CD14-positive monocyte (primary cell): ENCODE measurements around the gene VRK3. TPM values are rescaled to one million over a fixed set of nuclear protein-coding genes. Genes with fewer than 3 reads are reported as not detected.

ENCODE experiments used
- DNase-seq, 3 donors: peaks; one replicate each; pipeline ENCODE4 v3.0.0-alpha.2; 2011 to 2022
- H2AFZ ChIP-seq: 2 replicates; pipeline ENCODE4 v1.6.0; 2012; ENCODE audit warnings: mild to moderate bottlenecking, low read depth, low read length, inconsistent platforms; ENCODE audit not compliant: insufficient read depth, poor library complexity, severe bottlenecking
- H3K27ac ChIP-seq, 2 donors: 1 replicate in 1 of 2; 2 replicates in 1 of 2; pipeline ENCODE4 v1.5.1; 2012 to 2013; ENCODE audit warnings: low read length in 2 of 2, control low read depth in 1 of 2, inconsistent platforms in 1 of 2, low read depth in 1 of 2, mild to moderate bottlenecking in 1 of 2
- H3K27me3 ChIP-seq, 2 donors: one replicate each; pipeline versions ENCODE4 v1.6.0 to v1.6.1; 2011 to 2013; ENCODE audit warnings: low read length in 2 of 2; ENCODE audit not compliant: control insufficient read depth in 2 of 2, insufficient read depth in 2 of 2
- H3K36me3 ChIP-seq, 2 donors: replicated peaks in 1 of 2; 1 replicate in 1 of 2; 2 replicates in 1 of 2; pipeline versions ENCODE4 v1.5.1 to v1.6.1; 2012 to 2013; ENCODE audit warnings: low read length in 2 of 2, control low read depth in 1 of 2, inconsistent platforms in 1 of 2, mild to moderate bottlenecking in 1 of 2; ENCODE audit not compliant: insufficient read depth in 2 of 2, control insufficient read depth in 1 of 2
- H3K4me1 ChIP-seq, 2 donors: 1 replicate in 1 of 2; 2 replicates in 1 of 2; pipeline versions ENCODE4 v1.5.1 to v1.6.1; 2012 to 2013; ENCODE audit warnings: low read length in 2 of 2, control low read depth in 1 of 2, inconsistent platforms in 1 of 2, mild to moderate bottlenecking in 1 of 2, moderate library complexity in 1 of 2; ENCODE audit not compliant: insufficient read depth in 2 of 2, control insufficient read depth in 1 of 2
- H3K4me2 ChIP-seq: replicated peaks from 2 replicates; pipeline ENCODE3; 2012; ENCODE audit warnings: low read length, moderate library complexity, mild to moderate bottlenecking; ENCODE audit not compliant: poor library complexity, severe bottlenecking; ENCODE audit errors: extremely low read depth
- H3K4me3 ChIP-seq, 3 experiments: fragments of 200-600 bp in 1 of 3; sonication (generic) in 1 of 3; replicated peaks in 1 of 3; 1 replicate in 2 of 3; 2 replicates in 1 of 3; pipeline ENCODE4 v1.5.1; 2011 to 2013; ENCODE audit warnings: low read length in 3 of 3, mild to moderate bottlenecking in 3 of 3, control low read depth in 2 of 3, low read depth in 2 of 3, inconsistent platforms in 1 of 3, moderate library complexity in 1 of 3
- H3K79me2 ChIP-seq: 2 replicates; pipeline ENCODE4 v1.6.0; 2012; ENCODE audit warnings: mild to moderate bottlenecking, control low read depth, inconsistent platforms, low read length, moderate library complexity; ENCODE audit not compliant: insufficient read depth
- H3K9ac ChIP-seq: 2 replicates; pipeline ENCODE4 v1.6.0; 2017; ENCODE audit warnings: low read length, mild to moderate bottlenecking; ENCODE audit not compliant: insufficient read depth, poor library complexity, severe bottlenecking
- H3K9me3 ChIP-seq, 2 donors: replicated peaks in 1 of 2; 1 replicate in 1 of 2; 2 replicates in 1 of 2; pipeline versions ENCODE4 v1.5.1 to v1.6.1; 2012 to 2013; ENCODE audit warnings: low read length in 2 of 2, control low read depth in 1 of 2; ENCODE audit not compliant: control insufficient read depth in 1 of 2, insufficient read depth in 1 of 2
- H4K20me1 ChIP-seq: 2 replicates; pipeline ENCODE4 v1.6.0; 2012; ENCODE audit warnings: mild to moderate bottlenecking, low read length, control low read depth, moderate library complexity; ENCODE audit not compliant: insufficient read depth
- H3K27ac Mint-ChIP-seq, 7 donors: one replicate each; pipeline ENCODE4 v1.8.0; 2020; ENCODE audit warnings: mild to moderate bottlenecking in 7 of 7, mixed read lengths in 7 of 7, moderate library complexity in 6 of 7, inconsistent platforms in 2 of 7
- H3K27me3 Mint-ChIP-seq, 3 donors: one replicate each; pipeline ENCODE4 v1.8.0; 2021 to 2022; ENCODE audit warnings: low read depth in 3 of 3, mild to moderate bottlenecking in 3 of 3, mixed read lengths in 3 of 3, moderate library complexity in 3 of 3, inconsistent platforms in 1 of 3
- H3K36me3 Mint-ChIP-seq, 2 donors: one replicate each; pipeline ENCODE4 v1.8.0; 2020; ENCODE audit warnings: mixed read lengths in 2 of 2, inconsistent platforms in 1 of 2, mild to moderate bottlenecking in 1 of 2
- H3K4me1 Mint-ChIP-seq: one replicate; pipeline ENCODE4 v1.8.0; 2020; ENCODE audit warnings: mild to moderate bottlenecking, mixed read lengths
- H3K4me3 Mint-ChIP-seq, 2 donors: one replicate each; pipeline ENCODE4 v1.8.0; 2020; ENCODE audit warnings: mild to moderate bottlenecking in 2 of 2, mixed read lengths in 2 of 2, moderate library complexity in 1 of 2
- H3K9me3 Mint-ChIP-seq, 7 donors: one replicate each; pipeline ENCODE4 v1.8.0; 2020 to 2022; ENCODE audit warnings: mixed read lengths in 7 of 7, mild to moderate bottlenecking in 6 of 7, moderate library complexity in 6 of 7, inconsistent platforms in 2 of 7
- WGBS: methylation state at CpG from one replicate; pipeline ENCODE4 v1.1.5; 2013; ENCODE audit warnings: missing lambda C conversion rate; ENCODE audit not compliant: insufficient coverage; 5-methylcytosine and 5-hydroxymethylcytosine counted together
- intact Hi-C, 2 donors: fragments of 100-400 bp; cut with micrococcal nuclease; formaldehyde crosslinking; loops; one replicate each; pipeline versions ENCODE4 v1.15.0 to v1.15.1; 2023
- polyA plus RNA-seq, 3 donors: library from polyadenylated mRNA; depleted of rRNA in 1 of 3; unstranded in 2 of 3; stranded (reverse) in 1 of 3; fragments of 300-500 nt in 2 of 3; fragments of >200 nt in 1 of 3; fragmentation: Illumina TruSeq in 2 of 3; gene quantifications; 1 replicate in 2 of 3; 2 replicates in 1 of 3; pipeline ENCODE4 v1.2.3, GENCODE V29; 2012 to 2021
- TF ChIP-seq, protein P1 (sequence below): fragments of 200-600 bp; IDR thresholded peaks from one replicate; pipeline ENCODE4 v1.8.0; 2022; ENCODE audit warnings: antibody characterized with exemption, mild to moderate bottlenecking

Gene VRK3
- polyA plus RNA-seq, 3 donors, result 42.8 to 47.3 (median 46.8) TPM

GRCh38 chr19:49984491-49984890 lies 40.7 kb downstream of the VRK3 start:
- Mint-ChIP-seq H3K9me3 (peaks cover 0 to 5% (median 0%) of the 10 kb centered on the region in 7 donors), H3K4me1 (peaks cover 10% of the 10 kb centered on the region), H3K4me3 (no peak overlapping the region), H3K36me3 (peaks cover 62 to 87% of the 10 kb centered on the region in 2 donors), H3K27ac (no peak overlapping the region), H3K27me3 (peaks cover 0 to 7% (median 2%) of the 10 kb centered on the region in 3 donors)
- no peaks in the 10 kb centered on the region for H3K27me3 ChIP-seq
- peaks cover 33 to 77% of the 10 kb centered on the region in 2 donors for H3K36me3 ChIP-seq
- no peak overlapping the region for H3K27ac ChIP-seq
- peaks cover 63% of the 10 kb centered on the region for H4K20me1 ChIP-seq
- TF ChIP-seq, protein P1, sequence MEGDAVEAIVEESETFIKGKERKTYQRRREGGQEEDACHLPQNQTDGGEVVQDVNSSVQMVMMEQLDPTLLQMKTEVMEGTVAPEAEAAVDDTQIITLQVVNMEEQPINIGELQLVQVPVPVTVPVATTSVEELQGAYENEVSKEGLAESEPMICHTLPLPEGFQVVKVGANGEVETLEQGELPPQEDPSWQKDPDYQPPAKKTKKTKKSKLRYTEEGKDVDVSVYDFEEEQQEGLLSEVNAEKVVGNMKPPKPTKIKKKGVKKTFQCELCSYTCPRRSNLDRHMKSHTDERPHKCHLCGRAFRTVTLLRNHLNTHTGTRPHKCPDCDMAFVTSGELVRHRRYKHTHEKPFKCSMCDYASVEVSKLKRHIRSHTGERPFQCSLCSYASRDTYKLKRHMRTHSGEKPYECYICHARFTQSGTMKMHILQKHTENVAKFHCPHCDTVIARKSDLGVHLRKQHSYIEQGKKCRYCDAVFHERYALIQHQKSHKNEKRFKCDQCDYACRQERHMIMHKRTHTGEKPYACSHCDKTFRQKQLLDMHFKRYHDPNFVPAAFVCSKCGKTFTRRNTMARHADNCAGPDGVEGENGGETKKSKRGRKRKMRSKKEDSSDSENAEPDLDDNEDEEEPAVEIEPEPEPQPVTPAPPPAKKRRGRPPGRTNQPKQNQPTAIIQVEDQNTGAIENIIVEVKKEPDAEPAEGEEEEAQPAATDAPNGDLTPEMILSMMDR, result no peak
- peaks cover 0 to 3% of the 10 kb centered on the region in 2 donors for H3K9me3 ChIP-seq
- peaks cover 0 to 8% of the 10 kb centered on the region in 2 donors for H3K4me1 ChIP-seq
- no peak overlapping the region for H3K9ac ChIP-seq
- H3K4me3 ChIP-seq, result no peak overlapping the region
- 95% methylated on average over 11 of the region's 11 CpGs for WGBS
- DNase-seq, result no peak
- H3K4me2 ChIP-seq, result no peak overlapping the region
- intact Hi-C loops, result no loop called here
- no peak overlapping the region for H2AFZ ChIP-seq
- no peaks in the 10 kb centered on the region for H3K79me2 ChIP-seq

DNA sequence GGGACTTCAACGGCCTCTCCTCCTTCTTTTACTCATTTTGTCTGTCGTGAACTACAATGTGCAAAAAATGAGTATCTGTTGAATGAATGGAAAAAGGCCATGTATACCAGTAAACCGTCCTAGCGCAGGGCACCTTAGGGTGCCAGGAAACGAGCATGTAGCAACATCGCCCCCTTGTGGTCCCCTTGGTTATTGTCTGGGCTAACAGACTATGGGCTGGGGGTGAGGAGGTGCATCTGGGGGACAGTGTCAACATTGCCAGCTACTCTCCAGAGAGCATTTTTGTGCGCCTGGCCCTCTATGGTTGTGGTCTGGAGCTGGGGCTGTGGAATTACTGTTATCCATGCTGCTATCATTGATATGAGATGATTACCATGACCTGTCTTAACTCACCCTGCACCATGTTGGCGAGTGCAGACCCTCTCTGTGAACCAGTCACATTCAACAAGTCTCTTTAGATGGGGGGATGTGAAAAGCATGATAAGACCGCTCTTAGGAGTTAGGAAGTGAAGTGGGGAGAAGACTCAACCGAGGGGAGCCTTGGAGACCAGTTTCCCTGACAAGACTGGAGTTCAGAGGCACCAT lies 41.4 kb downstream of the VRK3 start:
- TF ChIP-seq, protein P1, result peak; percentile 94
- DNase-seq, result peak; percentile 68 to 80 (median 77)
- Histone ChIP-seq H3K9me3 (peaks cover 0 to 3% of the 10 kb centered on the region in 2 donors), H3K36me3 (peaks cover 36 to 77% of the 10 kb centered on the region in 2 donors), H3K27me3 (no peaks in the 10 kb centered on the region), H3K79me2 (no peaks in the 10 kb centered on the region), H3K4me3 (no peak overlapping the region), H2AFZ (no peak overlapping the region), H4K20me1 (peaks cover 55% of the 10 kb centered on the region), H3K27ac (no peak overlapping the region), H3K4me1 (peaks cover 0 to 8% of the 10 kb centered on the region in 2 donors), H3K4me2 (no peak overlapping the region), H3K9ac (no peak overlapping the region)
- Mint-ChIP-seq H3K9me3 (peaks cover 0 to 5% (median 0%) of the 10 kb centered on the region in 7 donors), H3K27me3 (peaks cover 0 to 7% (median 2%) of the 10 kb centered on the region in 3 donors), H3K27ac (peak overlapping the region in 2 of 7 donors; percentile 35 to 69), H3K4me1 (peaks cover 10% of the 10 kb centered on the region), H3K4me3 (no peak overlapping the region), H3K36me3 (peaks cover 61 to 87% of the 10 kb centered on the region in 2 donors)
- intact Hi-C loops, result loop anchor here (1.0 kb wide), 1 partner anchor 46 kb away; no protein-coding TSS in a partner anchor
- 50% methylated on average over 6 of the region's 10 CpGs for WGBS
